Liver (tissue), 9 donors: ENCODE data around the gene LAMA5. TPM values are rescaled to one million over a fixed set of nuclear protein-coding genes. Genes with fewer than 3 reads are reported as not detected.

Experiments used
- DNase-seq: peaks from one replicate; pipeline ENCODE4 v3.0.0-alpha.2; 2017; ENCODE audit warnings: low spot score
- H3K27ac ChIP-seq, 2 donors: one replicate each; pipeline ENCODE4 v1.7.0; 2013; ENCODE audit warnings: inconsistent platforms in 2 of 2, low read length in 2 of 2, control low read depth in 1 of 2, low read depth in 1 of 2, mild to moderate bottlenecking in 1 of 2
- H3K27me3 ChIP-seq, 4 donors: one replicate each; pipeline versions ENCODE4 v1.6.1 to v1.7.0; 2013; ENCODE audit warnings: low read length in 3 of 4, inconsistent platforms in 1 of 4, mild to moderate bottlenecking in 1 of 4, moderate library complexity in 1 of 4; ENCODE audit not compliant: control insufficient read depth in 4 of 4, insufficient read depth in 4 of 4
- H3K36me3 ChIP-seq, 4 donors: one replicate each; pipeline versions ENCODE4 v1.6.1 to v1.7.0; 2013; ENCODE audit warnings: low read length in 3 of 4, mild to moderate bottlenecking in 3 of 4, low read depth in 1 of 4, moderate library complexity in 1 of 4; ENCODE audit not compliant: control insufficient read depth in 4 of 4, insufficient read depth in 3 of 4
- H3K4me1 ChIP-seq, 4 donors: one replicate each; pipeline versions ENCODE4 v1.6.1 to v1.7.0; 2013; ENCODE audit warnings: low read length in 3 of 4, mild to moderate bottlenecking in 3 of 4, moderate library complexity in 1 of 4; ENCODE audit not compliant: control insufficient read depth in 4 of 4, insufficient read depth in 4 of 4
- H3K4me3 ChIP-seq, 3 donors: one replicate each; pipeline versions ENCODE4 v1.6.1 to v1.7.0; 2013; ENCODE audit warnings: low read length in 3 of 3, control low read depth in 1 of 3, low read depth in 1 of 3, mild to moderate bottlenecking in 1 of 3
- H3K9ac ChIP-seq, 2 donors: one replicate each; pipeline ENCODE4 v1.7.0; 2013; ENCODE audit warnings: low read length in 2 of 2, mild to moderate bottlenecking in 2 of 2, moderate library complexity in 2 of 2, control low read depth in 1 of 2, low read depth in 1 of 2
- H3K9me3 ChIP-seq, 4 donors: one replicate each; pipeline versions ENCODE4 v1.6.1 to v1.7.0; 2013; ENCODE audit warnings: low read length in 3 of 4; ENCODE audit not compliant: control insufficient read depth in 4 of 4
- EGR1 ChIP-seq, 2 donors: IDR thresholded peaks; 2 replicates each; pipeline ENCODE4 v1.6.1; 2016 to 2018; ENCODE audit warnings: antibody characterized with exemption in 2 of 2, low read depth in 2 of 2
- FOXA1 ChIP-seq: IDR thresholded peaks from 2 replicates; pipeline ENCODE4 v1.6.1; 2016; ENCODE audit warnings: antibody characterized with exemption
- FOXA2 ChIP-seq: IDR thresholded peaks from 2 replicates; pipeline ENCODE4 v1.6.1; 2016; ENCODE audit warnings: antibody characterized with exemption
- GABPA ChIP-seq, 2 donors: IDR thresholded peaks in 1 of 2; conservative IDR thresholded peaks in 1 of 2; 2 replicates each; pipeline ENCODE4 v1.6.1; 2016; ENCODE audit warnings: antibody characterized with exemption in 2 of 2, mild to moderate bottlenecking in 1 of 2, moderate library complexity in 1 of 2
- HNF4A ChIP-seq, 2 donors: conservative IDR thresholded peaks; 2 replicates each; pipeline ENCODE4 v1.6.1; 2016; ENCODE audit warnings: antibody characterized with exemption in 2 of 2, mild to moderate bottlenecking in 2 of 2
- HNF4G ChIP-seq: IDR thresholded peaks from 2 replicates; pipeline ENCODE4 v1.6.1; 2016; ENCODE audit warnings: antibody characterized with exemption
- JUND ChIP-seq, 2 donors: IDR thresholded peaks; 2 replicates each; pipeline ENCODE4 v1.6.1; 2016; ENCODE audit warnings: antibody characterized with exemption in 2 of 2
- NR2F2 ChIP-seq: IDR thresholded peaks from 2 replicates; pipeline ENCODE4 v1.6.1; 2016; ENCODE audit warnings: antibody characterized with exemption
- RAD21 ChIP-seq, 2 donors: IDR thresholded peaks; 2 replicates each; pipeline ENCODE4 v1.6.1; 2016; ENCODE audit warnings: antibody characterized with exemption in 2 of 2, mild to moderate bottlenecking in 2 of 2
- RXRA ChIP-seq, 2 donors: IDR thresholded peaks; 2 replicates each; pipeline ENCODE4 v1.6.1; 2017 to 2018; ENCODE audit warnings: antibody characterized with exemption in 2 of 2, mild to moderate bottlenecking in 1 of 2
- SP1 ChIP-seq: IDR thresholded peaks from 2 replicates; pipeline ENCODE4 v1.6.1; 2018; ENCODE audit warnings: antibody characterized with exemption, mild to moderate bottlenecking
- TAF1 ChIP-seq: conservative IDR thresholded peaks from 2 replicates; pipeline ENCODE4 v1.6.1; 2016; ENCODE audit warnings: antibody characterized with exemption, mild to moderate bottlenecking
- YY1 ChIP-seq: IDR thresholded peaks from 2 replicates; pipeline ENCODE4 v1.6.1; 2016; ENCODE audit warnings: antibody characterized with exemption, mild to moderate bottlenecking
- WGBS: extraction: QIAGEN DNeasy Blood & Tissue Kit; methylation state at CpG from one replicate; pipeline ENCODE4 v1.1.7; 2013; 5-methylcytosine and 5-hydroxymethylcytosine counted together
- polyA plus RNA-seq, 2 donors: library from polyadenylated mRNA; stranded (reverse) in 1 of 2; unstranded in 1 of 2; fragments of 200-250 nt in 1 of 2; fragments of >200 nt in 1 of 2; fragmentation: Nextera tagmentation in 1 of 2; extraction: Ambion mirVana in 1 of 2; gene quantifications; one replicate each; pipeline versions ENCODE4 v1.2.1 to v1.2.3, GENCODE V29; 2013 to 2015
- total RNA-seq, 2 donors: library from RNA; depleted of rRNA; stranded (reverse); fragments of >200 nt; gene quantifications; one replicate each; pipeline ENCODE4 v1.2.3, GENCODE V29; 2014
- TF ChIP-seq, protein P1 (sequence below): IDR thresholded peaks from 2 replicates; pipeline ENCODE4 v1.6.1; 2016; ENCODE audit warnings: antibody characterized with exemption
- TF ChIP-seq, protein P2 (sequence below): IDR thresholded peaks from 2 replicates; pipeline ENCODE4 v1.6.1; 2016; ENCODE audit warnings: antibody characterized with exemption, mild to moderate bottlenecking
- TF ChIP-seq, protein P3 (sequence below): IDR thresholded peaks from 2 replicates; pipeline ENCODE4 v1.6.1; 2016; ENCODE audit warnings: antibody characterized with exemption
- TF ChIP-seq, protein P4 (sequence below): fragments of 150-350 bp; IDR thresholded peaks from 2 replicates; pipeline ENCODE4 v1.5.1; 2017; ENCODE audit warnings: improper control_type of control experiment, low read depth, low read length; ENCODE audit not compliant: missing input control
- TF ChIP-seq, protein P5 (sequence below): IDR thresholded peaks from 2 replicates; pipeline ENCODE4 v1.6.1; 2016; ENCODE audit warnings: antibody characterized with exemption
- donor health status: healthy.
- donor health status: healthy.
- donor health status: healthy.
- donor health status: healthy.
- donor health status: healthy.

The LAMA5 gene
- total and polyA plus RNA-seq, 4 donors, result 3.6 to 40.2 (median 13.7) TPM

DNA sequence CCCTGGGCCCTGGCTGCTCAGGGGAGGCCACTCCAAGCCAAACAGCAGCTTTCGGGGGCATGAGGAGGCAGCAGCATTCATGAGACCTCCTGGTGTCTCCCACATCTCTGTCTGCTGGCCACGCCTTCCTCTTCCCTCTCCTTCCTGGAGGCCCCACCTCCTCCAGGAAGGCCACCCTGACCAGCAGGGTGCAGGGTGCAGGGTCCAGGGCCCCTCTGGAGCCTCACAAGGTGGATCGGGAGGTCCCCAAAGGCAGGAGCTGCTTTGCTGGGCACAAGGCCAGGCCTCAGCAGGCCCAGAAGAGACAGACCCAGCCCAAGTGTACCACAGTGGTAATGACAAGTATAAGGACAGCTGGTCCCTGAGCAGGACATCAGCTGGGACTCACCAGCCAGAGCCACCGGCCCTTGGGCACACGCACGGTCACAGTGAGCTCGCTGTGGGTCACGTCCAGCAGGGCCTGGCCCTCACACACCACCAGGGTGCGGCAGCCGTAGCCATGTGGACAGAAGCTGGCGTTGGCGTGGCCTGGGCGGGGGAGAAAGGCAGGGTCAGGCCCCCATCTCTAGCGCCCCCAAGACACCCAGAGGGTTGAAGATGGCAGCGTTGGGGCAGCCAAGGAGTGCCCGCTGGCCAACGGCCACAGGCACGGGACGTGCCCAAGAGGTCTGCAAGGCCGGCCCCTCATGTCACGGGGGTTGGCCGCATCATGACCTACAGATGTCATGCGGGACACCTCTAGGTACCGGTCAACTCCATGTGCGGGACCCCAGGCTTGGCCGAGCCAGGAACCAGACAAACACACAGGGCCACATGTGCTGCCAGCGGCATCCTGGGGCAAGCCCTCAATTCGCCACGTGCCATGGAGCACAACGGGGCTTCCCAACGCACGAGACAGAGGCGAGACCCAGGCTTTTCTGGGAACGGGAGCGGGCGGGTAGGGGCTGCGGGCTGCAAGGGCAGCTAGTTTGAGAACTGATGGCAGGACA, 37.4 kb downstream of the LAMA5 start:
- TF ChIP-seq FOXA2 (no peak), NR2F2 (no peak), HNF4G (no peak), RXRA (IDR thresholded peaks at IDR 0.05) (no peak), RAD21 (IDR thresholded peaks at IDR 0.05) (no peak), JUND (IDR thresholded peaks at IDR 0.05) (no peak), HNF4A (conservative IDR thresholded peaks at IDR 0.05) (no peak), EGR1 (IDR thresholded peaks at IDR 0.05; ENCODE audit: low read depth in 2 of 2) (no peak), YY1 (no peak), GABPA (IDR thresholded peaks at IDR 0.05 in 1 of 2, conservative IDR thresholded peaks at IDR 0.05 in 1 of 2) (no peak), TAF1 (no peak), FOXA1 (no peak), SP1 (no peak)
- TF ChIP-seq, protein P1, sequence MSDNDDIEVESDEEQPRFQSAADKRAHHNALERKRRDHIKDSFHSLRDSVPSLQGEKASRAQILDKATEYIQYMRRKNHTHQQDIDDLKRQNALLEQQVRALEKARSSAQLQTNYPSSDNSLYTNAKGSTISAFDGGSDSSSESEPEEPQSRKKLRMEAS, result no peak
- TF ChIP-seq, protein P2, sequence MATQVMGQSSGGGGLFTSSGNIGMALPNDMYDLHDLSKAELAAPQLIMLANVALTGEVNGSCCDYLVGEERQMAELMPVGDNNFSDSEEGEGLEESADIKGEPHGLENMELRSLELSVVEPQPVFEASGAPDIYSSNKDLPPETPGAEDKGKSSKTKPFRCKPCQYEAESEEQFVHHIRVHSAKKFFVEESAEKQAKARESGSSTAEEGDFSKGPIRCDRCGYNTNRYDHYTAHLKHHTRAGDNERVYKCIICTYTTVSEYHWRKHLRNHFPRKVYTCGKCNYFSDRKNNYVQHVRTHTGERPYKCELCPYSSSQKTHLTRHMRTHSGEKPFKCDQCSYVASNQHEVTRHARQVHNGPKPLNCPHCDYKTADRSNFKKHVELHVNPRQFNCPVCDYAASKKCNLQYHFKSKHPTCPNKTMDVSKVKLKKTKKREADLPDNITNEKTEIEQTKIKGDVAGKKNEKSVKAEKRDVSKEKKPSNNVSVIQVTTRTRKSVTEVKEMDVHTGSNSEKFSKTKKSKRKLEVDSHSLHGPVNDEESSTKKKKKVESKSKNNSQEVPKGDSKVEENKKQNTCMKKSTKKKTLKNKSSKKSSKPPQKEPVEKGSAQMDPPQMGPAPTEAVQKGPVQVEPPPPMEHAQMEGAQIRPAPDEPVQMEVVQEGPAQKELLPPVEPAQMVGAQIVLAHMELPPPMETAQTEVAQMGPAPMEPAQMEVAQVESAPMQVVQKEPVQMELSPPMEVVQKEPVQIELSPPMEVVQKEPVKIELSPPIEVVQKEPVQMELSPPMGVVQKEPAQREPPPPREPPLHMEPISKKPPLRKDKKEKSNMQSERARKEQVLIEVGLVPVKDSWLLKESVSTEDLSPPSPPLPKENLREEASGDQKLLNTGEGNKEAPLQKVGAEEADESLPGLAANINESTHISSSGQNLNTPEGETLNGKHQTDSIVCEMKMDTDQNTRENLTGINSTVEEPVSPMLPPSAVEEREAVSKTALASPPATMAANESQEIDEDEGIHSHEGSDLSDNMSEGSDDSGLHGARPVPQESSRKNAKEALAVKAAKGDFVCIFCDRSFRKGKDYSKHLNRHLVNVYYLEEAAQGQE, result no peak
- TF ChIP-seq, protein P3, sequence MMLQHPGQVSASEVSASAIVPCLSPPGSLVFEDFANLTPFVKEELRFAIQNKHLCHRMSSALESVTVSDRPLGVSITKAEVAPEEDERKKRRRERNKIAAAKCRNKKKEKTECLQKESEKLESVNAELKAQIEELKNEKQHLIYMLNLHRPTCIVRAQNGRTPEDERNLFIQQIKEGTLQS, result no peak
- TF ChIP-seq, protein P4, sequence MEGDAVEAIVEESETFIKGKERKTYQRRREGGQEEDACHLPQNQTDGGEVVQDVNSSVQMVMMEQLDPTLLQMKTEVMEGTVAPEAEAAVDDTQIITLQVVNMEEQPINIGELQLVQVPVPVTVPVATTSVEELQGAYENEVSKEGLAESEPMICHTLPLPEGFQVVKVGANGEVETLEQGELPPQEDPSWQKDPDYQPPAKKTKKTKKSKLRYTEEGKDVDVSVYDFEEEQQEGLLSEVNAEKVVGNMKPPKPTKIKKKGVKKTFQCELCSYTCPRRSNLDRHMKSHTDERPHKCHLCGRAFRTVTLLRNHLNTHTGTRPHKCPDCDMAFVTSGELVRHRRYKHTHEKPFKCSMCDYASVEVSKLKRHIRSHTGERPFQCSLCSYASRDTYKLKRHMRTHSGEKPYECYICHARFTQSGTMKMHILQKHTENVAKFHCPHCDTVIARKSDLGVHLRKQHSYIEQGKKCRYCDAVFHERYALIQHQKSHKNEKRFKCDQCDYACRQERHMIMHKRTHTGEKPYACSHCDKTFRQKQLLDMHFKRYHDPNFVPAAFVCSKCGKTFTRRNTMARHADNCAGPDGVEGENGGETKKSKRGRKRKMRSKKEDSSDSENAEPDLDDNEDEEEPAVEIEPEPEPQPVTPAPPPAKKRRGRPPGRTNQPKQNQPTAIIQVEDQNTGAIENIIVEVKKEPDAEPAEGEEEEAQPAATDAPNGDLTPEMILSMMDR, result no peak
- TF ChIP-seq, protein P5, sequence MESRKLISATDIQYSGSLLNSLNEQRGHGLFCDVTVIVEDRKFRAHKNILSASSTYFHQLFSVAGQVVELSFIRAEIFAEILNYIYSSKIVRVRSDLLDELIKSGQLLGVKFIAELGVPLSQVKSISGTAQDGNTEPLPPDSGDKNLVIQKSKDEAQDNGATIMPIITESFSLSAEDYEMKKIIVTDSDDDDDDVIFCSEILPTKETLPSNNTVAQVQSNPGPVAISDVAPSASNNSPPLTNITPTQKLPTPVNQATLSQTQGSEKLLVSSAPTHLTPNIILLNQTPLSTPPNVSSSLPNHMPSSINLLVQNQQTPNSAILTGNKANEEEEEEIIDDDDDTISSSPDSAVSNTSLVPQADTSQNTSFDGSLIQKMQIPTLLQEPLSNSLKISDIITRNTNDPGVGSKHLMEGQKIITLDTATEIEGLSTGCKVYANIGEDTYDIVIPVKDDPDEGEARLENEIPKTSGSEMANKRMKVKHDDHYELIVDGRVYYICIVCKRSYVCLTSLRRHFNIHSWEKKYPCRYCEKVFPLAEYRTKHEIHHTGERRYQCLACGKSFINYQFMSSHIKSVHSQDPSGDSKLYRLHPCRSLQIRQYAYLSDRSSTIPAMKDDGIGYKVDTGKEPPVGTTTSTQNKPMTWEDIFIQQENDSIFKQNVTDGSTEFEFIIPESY, result no peak
- Histone ChIP-seq H3K9ac (no peak overlapping the region), H3K27me3 (no peaks in the 10 kb centered on the region), H3K9me3 (no peaks in the 10 kb centered on the region), H3K4me3 (no peak overlapping the region), H3K27ac (no peak overlapping the region), H3K4me1 (peaks cover 0 to 1% (median under 1%) of the 10 kb centered on the region in 4 donors), H3K36me3 (peaks cover 0 to 64% (median 15%) of the 10 kb centered on the region in 4 donors)
- 97% methylated on average over 37 of the region's 37 CpGs for WGBS
- DNase-seq, result no peak
